GM12873 (cell line): ENCODE results near the gene DMRT1.

Source experiments
- TF ChIP-seq, protein P1 (sequence below): IDR thresholded peaks from 2 replicates; pipeline ENCODE4 v1.5.1; 2012; ENCODE audit warnings: low read depth, mild to moderate bottlenecking, moderate library complexity, low read length, control low read depth; ENCODE audit not compliant: insufficient read depth; ENCODE audit errors: missing control alignments

The DMRT1 gene

DNA sequence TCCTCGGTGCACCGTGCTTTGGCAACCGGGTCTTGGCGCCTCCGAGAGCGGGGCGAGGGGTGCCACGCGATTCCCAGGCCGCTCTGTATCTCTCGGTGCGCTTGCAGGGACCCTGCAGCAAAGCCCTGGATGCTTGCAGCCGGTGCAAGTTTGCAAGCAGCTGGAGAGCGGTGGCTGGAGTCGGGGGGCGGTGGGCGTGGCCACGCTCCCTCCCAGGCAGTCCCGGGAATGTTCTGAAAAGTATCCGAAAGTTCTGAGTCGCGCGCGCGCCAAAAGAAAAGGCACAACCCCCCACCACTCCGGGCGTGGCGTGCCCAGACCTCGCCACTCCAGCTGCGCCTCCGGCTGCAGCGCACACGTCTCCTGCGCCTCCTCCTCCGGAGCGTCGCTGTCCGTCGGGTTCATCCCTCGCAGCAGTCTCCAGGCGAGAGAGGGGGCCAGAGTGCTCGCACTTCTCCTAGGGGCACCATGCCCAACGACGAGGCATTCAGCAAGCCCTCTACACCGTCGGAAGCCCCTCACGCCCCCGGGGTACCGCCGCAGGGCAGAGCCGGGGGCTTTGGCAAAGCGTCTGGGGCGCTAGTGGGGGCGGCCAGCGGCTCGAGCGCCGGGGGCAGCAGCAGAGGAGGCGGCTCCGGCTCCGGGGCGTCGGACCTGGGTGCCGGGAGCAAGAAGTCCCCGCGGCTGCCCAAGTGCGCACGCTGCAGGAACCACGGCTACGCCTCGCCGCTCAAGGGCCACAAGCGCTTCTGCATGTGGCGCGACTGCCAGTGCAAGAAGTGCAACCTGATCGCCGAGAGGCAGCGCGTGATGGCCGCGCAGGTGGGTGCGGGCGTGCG is at the start of gene DMRT1:
TSS of gene DMRT1 (plus strand) at position 327 of the 839 bp plus-strand sequence. CDS start at position 469, 142 bp downstream.
- TF ChIP-seq, protein P1, sequence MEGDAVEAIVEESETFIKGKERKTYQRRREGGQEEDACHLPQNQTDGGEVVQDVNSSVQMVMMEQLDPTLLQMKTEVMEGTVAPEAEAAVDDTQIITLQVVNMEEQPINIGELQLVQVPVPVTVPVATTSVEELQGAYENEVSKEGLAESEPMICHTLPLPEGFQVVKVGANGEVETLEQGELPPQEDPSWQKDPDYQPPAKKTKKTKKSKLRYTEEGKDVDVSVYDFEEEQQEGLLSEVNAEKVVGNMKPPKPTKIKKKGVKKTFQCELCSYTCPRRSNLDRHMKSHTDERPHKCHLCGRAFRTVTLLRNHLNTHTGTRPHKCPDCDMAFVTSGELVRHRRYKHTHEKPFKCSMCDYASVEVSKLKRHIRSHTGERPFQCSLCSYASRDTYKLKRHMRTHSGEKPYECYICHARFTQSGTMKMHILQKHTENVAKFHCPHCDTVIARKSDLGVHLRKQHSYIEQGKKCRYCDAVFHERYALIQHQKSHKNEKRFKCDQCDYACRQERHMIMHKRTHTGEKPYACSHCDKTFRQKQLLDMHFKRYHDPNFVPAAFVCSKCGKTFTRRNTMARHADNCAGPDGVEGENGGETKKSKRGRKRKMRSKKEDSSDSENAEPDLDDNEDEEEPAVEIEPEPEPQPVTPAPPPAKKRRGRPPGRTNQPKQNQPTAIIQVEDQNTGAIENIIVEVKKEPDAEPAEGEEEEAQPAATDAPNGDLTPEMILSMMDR, result no peak

DNA sequence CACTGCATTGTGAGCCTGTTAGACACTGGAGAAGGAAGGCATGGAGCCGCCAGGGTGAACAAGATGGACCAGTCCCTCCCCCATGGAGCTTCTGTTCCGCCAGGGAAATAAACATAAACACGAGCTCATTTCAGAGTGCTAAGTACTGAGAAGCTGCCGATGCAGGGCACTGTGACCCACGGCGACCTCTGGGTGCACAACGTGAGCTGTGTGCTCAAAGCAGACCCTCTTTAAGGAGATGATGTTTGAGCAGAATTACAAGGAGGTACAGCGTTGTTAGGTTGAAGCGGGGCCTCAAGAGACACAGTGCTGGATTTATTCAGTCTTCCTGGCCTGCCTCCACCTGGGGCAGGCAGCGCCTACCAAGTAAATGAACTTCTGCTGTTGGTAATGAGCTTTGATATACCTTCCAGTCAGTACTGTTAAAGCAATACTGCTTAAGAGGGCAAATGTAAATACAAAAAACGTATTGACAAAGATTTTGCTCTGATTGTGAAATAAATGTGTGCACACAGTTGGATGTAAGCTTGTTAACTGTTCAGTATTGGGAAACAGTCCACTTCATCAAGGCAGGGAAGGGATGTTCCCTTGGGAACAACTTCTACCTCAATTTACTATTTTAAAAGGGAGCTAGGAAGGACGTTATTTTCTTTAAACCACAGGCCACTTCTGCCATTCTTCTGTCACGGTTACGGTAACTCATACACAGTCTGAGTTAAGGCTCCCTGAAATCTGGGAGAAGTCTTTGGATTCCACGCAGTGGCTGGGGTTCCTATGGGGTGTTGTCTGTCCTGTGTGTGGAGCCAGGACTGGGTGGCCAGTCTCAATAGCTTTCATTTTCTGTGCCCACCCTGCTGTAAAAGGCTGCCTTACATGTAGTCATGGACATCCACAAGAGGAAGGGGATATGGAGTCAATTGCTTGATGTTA is 48.9 kb upstream of the DMRT1 start:
- TF ChIP-seq, protein P1, result no peak

DNA sequence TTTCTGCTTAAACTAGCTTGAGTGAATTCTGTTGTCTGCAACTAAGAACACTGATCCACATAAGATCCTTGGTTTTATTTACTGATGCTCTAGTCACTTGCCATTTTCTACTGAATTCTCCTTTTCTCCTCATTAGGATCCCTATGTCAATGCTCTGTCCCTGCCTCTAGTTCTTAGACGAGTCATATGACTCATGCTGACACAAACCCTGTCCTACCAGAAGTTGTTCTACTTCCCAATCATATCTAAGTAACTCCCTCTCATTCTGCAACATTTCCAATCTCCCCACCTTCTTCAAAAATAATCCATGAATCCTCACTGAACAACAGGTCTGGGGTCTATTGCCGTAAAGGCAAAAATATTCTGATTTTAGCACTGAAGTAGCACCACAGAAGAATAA is 47.1 kb upstream of the DMRT1 start:
- TF ChIP-seq, protein P1, result no peak

DNA sequence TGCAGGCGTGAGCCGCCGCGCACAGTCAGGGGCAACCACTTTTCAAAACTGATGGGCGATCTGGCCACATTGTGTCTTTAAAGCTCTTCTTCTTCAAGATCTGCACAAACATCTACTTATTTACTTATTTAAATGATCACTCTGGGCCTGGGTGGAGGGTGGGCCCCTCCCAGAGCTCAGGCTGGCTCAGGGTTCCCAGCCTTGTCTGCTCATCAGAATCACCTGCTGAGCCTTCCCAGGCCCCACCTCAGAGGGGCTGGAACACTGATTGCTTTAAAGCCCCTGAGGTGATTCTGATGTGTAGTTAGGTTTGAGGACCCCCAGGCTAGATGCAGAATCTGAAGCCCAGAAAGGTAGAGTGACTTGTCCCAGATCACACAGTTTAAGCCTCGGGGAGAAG is 45.6 kb upstream of the DMRT1 start:
- TF ChIP-seq, protein P1, result no peak

DNA sequence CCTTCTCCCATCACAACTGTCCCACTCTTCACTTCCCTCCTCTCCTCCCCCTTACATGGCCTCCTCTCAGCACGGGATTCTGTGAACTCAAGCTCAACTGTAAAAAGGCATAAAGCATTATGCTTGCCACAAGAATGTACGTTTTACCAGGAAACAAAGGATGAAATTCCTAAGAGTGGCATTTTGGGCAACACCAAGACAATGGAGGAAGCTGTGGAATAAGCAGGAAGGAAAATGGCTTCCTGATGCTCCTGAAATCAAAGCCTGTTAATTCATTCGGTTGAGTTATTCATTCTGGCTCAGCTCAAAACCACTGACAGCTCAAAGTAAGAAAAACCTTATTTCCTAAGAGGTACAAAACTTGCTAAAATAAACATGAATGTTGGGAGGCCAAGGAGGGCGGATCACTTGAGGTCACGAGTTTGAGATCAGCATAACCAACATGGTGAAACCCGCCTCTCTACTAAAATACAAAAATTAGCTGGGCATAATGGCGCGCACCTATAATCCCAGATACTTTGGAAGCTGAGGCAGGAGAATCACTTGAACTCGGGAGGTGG is 40.8 kb upstream of the DMRT1 start:
- TF ChIP-seq, protein P1, result no peak

DNA sequence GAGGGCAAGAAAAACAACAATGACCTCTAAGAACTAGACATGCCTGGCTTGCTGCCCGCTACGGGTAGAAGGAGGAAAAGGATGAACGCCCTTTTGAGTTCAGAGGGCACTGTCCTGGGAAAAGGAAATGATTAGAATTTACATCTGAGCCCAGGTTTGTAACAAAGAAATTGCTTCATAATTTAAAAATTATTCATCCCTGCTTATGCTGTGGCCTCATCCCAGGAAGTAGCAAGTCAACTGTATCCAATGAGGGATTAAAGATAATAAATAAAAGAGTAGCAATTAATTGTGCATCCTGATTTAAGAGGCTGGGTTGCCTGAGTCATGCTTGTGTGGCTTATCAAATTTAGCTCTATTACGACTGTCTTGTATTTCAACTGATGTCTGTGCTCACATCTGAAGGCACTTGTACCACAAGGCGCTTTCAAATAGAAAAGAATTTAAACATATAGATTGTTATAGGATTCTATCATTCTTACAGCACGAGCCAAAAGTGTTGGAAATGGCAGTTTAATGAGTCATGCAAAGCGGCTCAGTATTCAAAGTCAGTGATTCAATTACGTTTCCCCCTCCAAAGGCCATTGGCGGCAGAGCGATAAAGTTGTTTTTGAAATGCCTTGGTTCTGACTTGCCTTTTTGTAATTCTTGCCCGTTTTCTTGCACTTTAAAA is 40.0 kb upstream of the DMRT1 start:
- TF ChIP-seq, protein P1, result no peak
